NCI-H2029 (cell line): ENCODE measurements around the gene PTPRN2.
A peak's percentile ranks its signal among the peaks of the same experiment; 100 is the strongest.
"Not testable (repeated sequence)": the region's sequence is repeated elsewhere in the genome, so short reads cannot be mapped to it uniquely, and the experiment has no call there.

Experiments
- DNase-seq: peaks from one replicate; lab custom pipeline; 2025; lab: John Stamatoyannopoulos, UW

Gene PTPRN2

GRCh38 chr7:158587162-158588084 is at the start of gene PTPRN2:
Gene PTPRN2 (minus strand): TSS chr7:158587823.
- DNase-seq = peak; percentile 74

DNA sequence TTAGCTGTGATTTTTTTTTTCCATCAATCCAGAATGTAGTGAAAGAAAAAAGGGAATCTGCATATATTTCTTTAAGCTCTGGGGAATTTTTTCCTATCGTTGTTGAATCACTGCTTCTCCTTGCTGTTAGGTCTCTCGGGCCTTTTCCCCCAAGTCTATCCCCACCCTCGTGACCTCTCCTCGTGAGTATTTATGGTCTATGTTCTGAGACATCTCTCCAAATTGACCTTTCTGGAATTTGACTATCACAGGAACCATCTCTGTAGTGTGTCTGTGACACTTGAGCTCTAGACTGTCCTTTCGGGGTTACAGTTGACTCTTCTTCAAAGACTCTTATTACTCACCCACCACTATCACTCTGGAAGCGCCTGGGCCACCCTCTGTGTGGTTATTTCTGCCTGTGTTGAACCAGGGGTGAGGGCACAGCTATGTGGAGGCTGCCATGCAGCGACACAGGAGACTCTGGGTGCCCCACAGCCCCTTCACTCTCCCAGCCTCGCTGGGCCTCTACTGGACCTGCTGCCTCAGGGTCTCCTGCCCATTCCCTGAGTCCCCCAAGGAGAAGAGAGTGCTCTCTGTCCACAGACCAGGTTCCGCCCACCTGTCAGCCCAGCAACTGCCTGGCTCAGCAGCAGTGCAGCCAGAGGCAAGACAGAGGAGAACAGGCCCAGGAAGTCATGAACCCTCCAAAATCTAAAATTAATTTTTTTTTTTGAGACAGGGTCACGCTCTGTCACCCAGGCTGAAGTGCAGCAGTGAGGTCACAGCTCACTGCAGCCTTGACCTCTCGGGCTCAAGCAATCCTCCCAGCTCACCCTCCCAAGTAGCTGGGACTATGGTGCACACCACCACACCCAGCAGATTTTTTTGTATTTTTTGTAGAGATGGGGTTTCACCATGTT is 45.7 kb upstream of the PTPRN2 start:
- no peak for DNase-seq

DNA sequence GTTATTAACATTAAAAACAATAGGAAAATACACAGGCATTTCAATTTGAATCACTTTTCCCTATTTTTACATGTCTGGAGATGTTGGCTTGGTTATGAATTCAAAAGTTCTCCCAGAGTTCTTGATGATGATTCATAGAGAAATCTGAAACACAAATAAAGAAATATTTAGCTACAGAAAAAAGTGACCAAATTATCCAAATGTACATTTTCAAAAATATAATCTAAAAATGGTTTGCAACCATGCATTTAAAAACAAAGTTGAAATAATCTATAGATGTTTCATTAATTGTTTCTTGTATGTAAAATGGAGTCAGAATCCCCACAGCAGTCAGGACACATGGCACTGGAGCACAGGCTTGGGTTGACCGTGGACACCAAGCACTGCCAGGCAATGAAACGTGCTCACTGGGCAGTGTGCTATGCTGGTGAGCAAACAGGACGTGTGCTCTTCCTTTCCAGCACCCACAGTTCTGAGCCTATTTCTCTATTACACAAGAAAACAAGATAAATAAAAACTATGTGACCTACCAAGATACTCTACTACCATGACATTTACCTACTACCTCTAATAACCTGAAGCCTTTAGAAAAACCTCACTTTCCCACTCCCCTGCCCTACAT is 44.1 kb upstream of the PTPRN2 start:
- no peak for DNase-seq

GRCh38 chr7:158626289-158626688 is 38.7 kb upstream of the PTPRN2 start:
- DNase-seq = not testable (repeated sequence)

GRCh38 chr7:158623241-158623640 is 35.6 kb upstream of the PTPRN2 start:
- no peak for DNase-seq

- no peak for DNase-seq
Measured at GRCh38 chr7:158620839-158621441, 33.3 kb upstream of the PTPRN2 start.

- DNase-seq = no peak
Measured at GRCh38 chr7:158620418-158620817, 32.8 kb upstream of the PTPRN2 start.

DNA sequence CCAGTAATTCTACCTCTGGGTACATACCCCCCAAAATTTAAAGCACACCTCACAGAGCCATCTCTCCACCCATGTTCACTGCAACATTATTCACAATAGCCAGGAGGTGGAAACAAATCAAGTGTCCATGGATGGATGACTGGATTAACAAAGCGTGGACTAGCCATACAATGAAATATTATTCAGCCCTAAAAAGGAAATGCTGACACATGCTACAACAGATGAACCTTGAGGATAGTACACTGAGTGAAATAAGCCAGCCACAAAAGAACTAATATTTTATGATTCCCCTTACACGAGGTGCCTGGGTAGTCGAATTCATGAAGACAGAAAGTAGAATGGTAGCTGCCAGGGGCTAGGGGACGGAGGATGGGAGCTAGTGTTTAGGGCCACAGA is 31.1 kb upstream of the PTPRN2 start:
- DNase-seq = no peak

GRCh38 chr7:158617737-158618128 is 30.1 kb upstream of the PTPRN2 start:
- DNase-seq = no peak

DNA sequence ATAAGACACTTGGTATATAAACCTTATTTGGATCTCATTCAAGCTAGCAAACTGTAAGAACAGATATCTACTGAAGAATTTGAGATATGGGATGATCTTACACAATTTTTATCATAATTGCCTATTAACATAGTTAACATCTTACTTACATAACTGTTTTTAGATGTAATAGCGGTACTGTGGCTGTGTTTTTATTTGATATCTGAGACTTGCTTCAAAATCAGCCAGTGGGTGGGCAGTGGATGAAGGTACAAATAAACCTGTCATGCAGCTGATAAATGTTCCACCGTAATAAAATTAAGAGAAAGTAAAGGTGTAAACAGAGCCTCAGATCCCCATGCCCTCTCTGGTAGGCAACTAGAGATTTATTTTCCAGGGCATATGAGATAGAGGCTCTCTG is 28.4 kb upstream of the PTPRN2 start:
- DNase-seq = no peak

DNA sequence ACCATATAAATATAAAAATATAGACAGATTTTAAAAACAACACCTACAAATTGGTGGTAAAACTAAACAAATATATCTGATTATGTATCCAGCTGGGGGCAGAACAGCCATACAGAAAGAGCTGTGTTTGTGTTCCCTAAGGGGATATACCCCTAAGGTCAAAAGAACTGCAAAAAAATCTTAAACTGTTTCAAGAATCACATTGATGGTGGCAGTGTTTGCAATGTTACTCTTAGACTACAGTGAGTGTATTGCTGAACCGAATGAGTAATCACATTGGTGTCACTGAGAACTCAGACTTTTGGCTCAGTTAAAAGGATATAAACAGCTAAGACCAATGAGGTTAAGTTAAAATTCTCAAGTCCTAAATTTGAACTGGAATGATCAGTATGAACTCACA is 27.1 kb upstream of the PTPRN2 start:
- DNase-seq = no peak

DNA sequence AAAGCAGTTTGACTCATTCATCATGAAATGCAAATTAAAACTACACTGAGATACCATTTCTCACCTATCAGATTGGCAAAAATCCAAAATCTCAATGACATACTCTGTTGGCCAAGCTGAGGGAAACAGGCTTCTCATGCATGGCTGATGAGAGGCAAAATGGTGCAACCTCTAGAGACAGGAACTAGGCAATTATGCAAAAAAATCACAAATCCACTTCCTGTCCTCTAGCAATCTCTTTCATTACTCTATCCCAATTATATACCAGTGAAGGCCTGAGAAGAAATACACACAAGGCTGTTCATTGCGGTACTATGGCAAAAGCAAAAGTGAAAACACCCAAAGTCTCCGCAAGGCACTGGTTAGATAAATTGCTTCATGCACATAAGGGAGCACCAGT is 25.9 kb upstream of the PTPRN2 start:
- peak; percentile 89 for DNase-seq

- DNase-seq = no peak
Measured at GRCh38 chr7:158612546-158612945, 24.9 kb upstream of the PTPRN2 start.

GRCh38 chr7:158611541-158611940 is 23.9 kb upstream of the PTPRN2 start:
- no peak for DNase-seq

- no peak for DNase-seq
Measured at GRCh38 chr7:158609313-158609974, 21.8 kb upstream of the PTPRN2 start.

DNA sequence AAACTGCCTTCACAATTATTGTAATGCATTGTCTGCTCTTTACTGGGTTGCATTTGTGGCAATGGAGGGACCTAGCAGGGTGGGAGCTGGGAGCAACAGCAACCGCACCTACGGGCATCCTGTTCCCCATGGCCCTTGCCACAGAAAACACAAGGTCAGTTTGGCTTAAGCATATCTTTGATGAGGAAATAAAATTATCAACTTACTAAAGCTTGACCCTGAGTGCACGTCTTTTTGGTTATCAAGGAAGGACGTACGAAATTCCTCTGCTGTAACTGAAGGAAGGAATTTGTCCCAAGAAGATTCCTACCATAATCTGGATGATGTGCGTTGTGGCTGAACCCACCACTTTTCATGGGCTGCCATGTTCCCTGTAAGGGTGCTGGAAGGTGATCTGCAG is 19.9 kb upstream of the PTPRN2 start:
- no peak for DNase-seq

DNA sequence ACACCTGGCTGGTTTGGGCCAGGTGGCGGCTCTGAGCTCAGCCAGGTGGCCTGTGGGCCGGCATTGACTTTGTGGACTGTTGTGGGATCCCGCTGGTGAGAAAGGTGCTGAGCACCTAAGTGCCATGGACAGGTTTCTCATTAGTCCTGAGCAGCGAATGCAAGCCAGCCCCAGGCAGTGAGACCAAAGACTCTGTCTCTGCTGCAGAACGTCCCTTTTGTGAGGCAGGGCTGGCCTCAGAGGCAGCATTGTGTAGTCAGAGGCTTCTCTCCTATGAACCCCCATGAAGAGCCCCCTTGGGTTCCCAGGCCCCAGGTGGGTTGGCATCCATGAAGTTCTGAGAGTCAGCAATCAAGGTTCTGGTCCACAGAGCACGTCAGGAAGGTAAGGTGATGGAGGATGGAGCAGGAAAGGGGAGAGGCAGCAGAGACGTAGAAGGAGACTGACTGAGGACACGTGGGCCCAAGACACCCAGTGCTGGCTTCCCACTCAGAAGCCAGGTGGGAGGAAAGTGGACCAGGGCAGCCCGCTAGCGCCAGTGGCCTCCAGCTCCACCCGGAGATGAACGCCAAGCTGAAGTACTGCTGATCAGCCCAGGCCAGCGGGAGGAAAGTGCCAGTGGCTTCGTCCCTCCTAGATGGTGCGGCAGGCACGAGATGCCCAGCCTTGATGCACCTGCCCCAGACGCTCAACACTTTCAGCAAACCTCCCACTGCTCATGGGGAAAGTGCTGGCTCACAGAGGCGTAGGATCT is 19.2 kb upstream of the PTPRN2 start:
- DNase-seq = no peak

- no peak for DNase-seq
Measured at GRCh38 chr7:158606129-158606528, 18.5 kb upstream of the PTPRN2 start.

DNA sequence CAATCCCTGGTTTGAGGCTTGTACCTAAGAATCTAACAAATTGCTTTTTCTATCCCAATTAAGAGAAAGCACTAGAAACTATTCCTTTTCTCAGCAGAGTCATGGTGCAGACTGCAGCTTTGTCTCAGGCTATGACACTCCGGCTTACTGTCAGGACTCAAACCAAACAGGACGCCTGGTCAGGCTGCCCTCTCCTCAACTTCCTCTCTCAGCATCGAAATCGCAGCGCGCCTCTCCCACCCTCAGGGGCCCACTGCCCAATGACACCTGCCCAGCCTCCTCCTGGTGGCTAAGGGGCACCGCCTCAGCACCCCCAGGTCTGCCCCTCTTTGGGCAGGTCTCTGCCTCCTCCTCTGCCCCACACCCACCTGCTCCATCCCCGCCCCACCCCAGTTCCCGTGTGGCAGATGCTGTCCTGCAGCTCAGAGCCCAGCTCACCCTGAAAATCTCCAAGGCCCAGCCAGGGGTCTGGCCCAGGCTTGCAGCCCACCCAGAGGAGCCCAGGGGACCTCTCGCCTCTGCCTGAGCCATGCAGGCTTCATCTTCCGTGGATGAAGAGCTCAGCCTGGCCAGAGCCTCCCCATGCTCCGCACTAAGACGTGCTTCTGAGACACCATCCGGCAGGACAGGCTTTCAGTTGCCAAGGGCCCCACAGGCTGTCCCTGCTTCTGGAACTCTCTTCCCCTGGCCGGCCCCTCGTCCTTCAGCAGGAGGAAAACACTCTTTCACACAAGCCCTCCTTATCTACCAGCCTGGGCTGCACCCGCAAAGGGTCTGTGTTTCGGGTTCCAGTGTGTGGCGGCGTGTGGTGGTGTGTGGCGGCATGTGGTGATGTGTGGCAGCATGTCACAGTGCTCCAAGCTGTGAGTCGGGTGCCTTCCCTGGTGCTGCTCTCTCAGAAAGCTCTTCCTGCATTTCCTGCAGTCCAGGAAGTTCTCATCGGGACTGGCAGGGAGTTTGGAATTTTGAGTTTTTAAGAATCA is 16.4 kb upstream of the PTPRN2 start:
- DNase-seq = no peak
